ENCODE measurements around the gene MPP3.

Gene MPP3

DNA sequence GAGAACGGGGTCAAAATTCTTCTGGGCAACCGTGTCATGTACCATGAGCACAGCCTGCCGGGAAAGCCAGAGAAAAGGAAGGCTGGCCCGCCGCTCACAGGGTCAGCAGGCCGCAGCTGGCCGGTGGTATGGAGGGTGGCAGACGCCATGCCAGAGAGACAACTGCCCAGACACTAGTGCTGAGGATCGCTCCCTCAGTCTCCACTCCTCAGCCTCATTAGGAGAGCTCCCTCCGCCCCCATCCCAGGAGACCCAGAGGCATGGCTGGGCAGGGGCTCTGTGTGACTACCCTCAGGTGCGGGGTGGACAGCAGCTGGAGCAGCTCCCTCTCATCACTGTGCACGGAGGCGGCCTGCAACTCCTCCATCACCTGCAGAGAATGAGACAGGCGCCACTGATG lies 3.2 kb downstream of the MPP3 start:
- no peak for DNase-seq

- no peak for DNase-seq
Measured at GRCh38 chr17:43827596-43827995, 5.3 kb downstream of the MPP3 start.

DNA sequence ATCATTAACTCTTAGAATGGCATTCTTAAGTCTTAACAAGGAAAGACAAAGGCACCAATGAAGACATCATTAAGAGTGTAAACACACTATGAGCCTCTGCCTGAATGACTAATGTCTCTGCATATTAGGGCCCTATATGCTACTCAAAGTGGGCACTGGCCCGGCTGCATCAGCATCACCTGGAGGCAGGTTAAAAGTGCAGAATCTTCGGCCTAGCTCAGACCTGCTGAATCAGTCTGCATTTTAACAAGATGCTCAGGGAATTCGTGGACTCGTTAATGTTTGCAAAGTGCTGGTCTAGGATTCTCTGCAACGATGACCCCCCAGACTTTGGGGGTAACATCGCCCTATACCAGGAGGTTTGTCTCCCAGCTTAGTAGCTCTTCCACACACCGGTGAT lies 6.7 kb downstream of the MPP3 start:
- DNase-seq: no peak

DNA sequence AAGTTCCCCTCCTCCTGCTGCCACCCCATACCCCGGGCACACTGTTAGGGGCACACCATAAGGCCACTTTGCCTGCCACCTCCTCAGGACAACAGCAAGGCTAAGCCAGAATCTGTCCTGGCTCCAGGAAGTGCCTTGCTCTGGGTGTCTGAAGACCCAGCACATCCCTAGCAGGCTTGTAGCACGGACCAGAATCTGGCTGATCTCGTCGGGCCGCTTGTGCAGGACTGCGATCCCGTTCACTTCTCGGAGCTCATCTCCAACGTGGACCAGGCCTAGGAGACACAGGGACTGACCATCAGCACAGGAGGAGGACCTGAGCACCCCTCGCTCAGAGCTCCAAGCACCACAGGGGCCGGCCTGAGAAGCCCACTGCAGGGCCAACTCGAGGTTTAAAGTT lies 7.4 kb downstream of the MPP3 start:
- DNase-seq: no peak

DNA sequence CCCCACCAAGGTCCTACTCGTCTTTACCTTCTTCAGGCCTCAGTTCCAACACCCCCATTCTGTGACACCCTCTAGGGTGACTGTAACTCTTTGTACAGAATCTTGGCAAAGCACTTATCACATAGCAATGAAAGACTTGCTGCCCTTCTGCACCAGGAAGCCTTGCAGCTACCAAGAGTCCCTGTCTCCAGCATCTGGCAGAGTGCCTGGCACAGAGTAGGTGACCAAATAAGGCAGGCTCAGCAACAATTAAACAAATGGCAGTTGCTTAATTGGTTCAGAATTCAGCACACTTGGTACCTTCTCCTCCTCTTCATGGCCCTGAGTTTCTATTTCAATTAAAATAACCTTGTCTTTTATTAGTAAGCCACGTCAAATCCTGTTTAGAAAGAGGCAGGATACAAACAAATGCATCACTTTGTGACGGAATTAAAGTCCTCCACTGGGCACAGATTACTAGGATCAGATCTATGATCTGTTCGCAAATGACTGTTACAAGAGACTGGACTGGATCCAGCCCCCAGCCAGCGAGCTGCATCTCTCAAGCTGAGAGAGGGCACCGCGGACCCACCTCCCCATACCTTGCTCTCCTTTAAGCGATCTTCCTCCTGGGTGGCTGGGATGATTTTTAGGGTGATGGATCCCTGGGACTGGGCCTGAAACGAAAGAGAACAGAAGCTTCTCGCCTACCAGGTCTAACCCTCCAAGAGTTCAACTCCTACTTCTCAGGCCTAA lies 9.4 kb downstream of the MPP3 start:
- no peak for DNase-seq

GRCh38 chr17:43822570-43823190 lies 10.3 kb downstream of the MPP3 start:
- DNase-seq: no peak

DNA sequence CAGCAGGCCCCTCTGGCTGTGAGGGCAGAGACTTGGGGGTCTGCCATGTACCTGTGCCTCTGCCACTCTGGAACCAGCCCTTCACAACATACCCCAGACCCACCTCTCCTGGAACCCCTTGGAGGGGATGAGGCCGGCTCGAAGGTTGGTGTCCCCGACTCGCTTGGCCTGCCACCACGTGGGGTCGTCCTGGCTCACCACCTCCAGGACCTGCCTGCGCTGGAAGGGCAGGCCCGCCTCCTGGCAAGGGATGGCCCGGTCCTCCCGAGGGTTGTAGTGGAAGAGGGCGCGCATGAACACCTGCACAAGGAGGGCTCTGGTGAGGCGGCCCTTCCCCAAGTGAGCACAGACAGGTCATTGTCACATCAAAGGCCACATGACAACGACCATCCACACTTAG lies 12.2 kb downstream of the MPP3 start:
- DNase-seq: no peak

DNA sequence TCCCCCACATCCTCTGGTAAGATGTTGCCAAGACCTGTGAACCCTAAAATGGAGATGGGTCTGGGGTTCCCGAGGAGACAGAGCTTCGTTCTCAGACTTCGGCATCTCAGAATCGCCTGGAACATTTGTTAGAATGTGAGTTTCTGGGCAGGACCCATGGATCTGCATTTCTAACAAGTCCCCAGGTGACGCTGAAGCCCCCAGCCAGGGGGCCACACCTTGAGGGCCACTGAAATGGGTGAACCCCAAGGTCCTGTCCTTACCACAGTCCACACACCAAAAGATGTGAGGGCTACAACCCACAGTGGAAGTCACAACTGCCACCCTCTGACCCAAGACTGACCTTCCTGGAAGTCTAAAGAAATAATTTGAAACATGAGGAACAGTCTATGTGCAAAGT lies 14.0 kb downstream of the MPP3 start:
- no peak for DNase-seq

DNA sequence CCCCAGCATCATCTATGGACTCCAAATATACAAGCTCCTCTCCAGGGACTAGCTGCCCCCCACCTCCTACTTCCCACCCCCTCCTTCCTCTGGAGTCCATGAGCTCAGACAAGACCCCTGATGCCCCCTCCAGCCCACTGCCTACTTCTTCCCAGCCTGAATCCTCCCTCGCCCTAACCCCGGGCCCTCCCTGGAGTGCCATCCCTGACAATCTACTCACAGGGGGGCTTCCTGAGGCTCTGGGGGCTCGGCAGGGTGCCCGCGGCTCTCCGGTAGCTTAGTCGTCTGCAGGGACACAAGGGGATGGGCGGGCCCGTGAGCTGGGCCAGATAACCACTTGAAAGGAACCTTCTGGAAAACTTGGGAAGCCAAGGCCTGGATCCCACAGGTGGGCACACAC lies 15.1 kb downstream of the MPP3 start:
- no peak for DNase-seq

DNA sequence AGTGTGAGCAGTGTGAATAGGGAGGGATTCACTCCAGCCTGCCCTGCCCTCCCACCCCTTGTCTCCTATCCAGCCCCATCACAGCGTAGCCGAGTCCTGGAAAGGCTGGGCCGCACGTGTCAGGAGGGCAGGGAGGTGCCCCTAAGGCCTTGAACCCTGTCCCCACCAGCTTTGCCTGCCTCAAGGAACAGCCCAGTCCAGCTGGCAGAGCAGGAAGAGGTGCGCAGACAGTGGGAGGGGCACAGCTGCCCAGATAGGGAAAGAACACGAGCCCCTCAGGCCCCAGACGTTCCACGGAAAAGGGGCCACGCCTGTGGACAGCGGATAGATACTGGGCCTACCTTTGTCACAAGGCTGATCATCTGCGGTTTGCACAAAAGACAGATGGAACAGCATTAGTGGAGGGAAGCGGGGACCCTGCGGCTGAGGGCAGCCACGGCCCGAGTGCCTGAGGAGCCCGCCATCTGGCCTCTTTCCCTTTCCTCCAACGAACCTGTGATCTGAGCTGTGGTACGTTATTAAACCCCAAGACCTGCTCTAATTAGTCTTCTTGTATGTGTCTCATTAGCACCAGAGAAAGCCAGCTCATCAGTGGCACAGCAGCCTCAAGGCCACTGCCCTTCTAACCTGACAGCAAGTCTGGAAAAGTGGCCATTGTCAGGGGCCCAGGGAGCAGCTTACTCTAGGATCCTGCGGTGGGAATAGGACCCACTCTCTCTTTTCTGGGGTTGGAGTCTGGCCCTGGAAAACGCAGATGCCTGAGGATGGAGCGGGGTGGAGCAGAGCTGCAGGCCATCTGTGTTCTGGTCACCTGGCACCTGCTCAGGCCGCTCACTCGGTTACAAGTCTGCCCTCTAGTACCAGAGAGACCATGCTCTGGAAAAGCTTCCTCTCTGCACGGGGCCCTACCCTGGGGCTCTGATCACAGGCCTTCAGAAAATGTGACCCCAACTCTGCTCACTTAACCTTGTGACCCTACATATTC lies 16.3 kb downstream of the MPP3 start:
- no peak for DNase-seq

GRCh38 chr17:43814714-43815113 lies 18.2 kb downstream of the MPP3 start:
- DNase-seq: no peak

- DNase-seq: no peak
Measured at GRCh38 chr17:43814026-43814425, 18.9 kb downstream of the MPP3 start.

GRCh38 chr17:43813386-43813785 lies 19.6 kb downstream of the MPP3 start:
- no peak for DNase-seq

GRCh38 chr17:43812396-43813265 lies 20.3 kb downstream of the MPP3 start:
- no peak for DNase-seq

GRCh38 chr17:43810823-43811222 lies 22.1 kb downstream of the MPP3 start:
- no peak for DNase-seq

GRCh38 chr17:43810226-43810715 lies 22.7 kb downstream of the MPP3 start:
- no peak for DNase-seq

DNA sequence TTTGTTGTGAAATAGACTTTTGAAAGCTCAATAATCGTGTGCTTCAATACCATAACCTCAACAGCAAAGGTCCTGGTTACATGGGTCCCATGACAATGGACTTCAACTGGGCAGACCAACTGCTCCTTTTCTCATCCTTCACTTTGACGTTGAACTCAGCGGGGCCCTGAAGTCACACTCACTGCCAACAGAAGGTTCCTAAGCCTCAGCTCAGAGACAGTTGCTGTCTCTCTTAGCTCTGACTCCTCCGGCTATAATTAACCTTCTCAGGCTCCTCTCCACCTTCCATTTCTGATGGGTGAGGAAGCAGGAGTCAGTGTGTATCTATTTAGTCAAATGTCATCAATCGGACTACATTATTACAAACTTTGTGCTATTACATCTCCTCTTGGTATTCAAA lies 23.8 kb downstream of the MPP3 start:
- no peak for DNase-seq

DNA sequence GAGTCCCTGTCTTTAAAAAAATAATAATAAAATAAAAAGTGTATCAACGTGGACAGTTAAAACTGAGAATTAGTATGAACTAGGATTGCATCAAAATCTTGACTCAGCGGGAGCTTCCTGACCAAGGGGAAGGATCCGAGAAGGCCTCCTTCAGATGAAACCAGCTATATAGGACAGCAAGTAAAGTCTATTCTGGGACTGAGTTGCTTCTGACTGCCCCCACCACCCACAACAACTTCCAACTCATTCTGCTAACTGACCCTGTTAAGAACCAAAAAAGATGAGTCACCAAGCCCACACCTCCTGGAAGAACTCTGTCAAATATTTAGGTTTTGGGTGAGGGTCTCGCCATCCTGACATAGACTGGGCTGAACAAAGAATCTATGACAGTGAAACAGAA lies 24.9 kb downstream of the MPP3 start:
- no peak for DNase-seq

- DNase-seq: no peak
Measured at GRCh38 chr17:43805117-43805516, 27.8 kb downstream of the MPP3 start.

GRCh38 chr17:43803758-43804157 lies 29.2 kb downstream of the MPP3 start:
- DNase-seq: no peak

- DNase-seq: no peak
Measured at GRCh38 chr17:43801844-43802243, 31.1 kb downstream of the MPP3 start.

GRCh38 chr17:43800736-43801135 lies 32.2 kb downstream of the MPP3 start:
- no peak for DNase-seq

DNA sequence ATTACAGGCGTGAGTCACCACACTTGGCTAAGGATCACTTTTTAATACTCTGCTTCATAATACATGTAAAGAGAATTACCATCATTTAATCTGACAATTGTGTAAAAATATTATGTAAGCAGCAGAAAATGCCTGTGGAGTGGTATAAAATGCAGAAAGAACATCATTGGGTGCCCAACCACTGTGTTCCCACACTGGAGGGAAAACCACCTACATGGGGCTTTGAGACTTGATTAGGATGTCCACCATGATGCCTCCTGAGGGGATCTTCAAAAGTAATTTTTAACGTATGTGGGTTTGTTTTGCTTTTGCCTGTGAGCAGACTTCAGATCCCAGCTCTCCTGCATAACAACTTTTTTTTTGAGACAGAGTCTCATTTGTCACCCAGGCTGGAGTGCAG lies 33.9 kb downstream of the MPP3 start:
- no peak for DNase-seq
